H1 (cell line): ENCODE results near the gene MAST2. TPM values are rescaled to one million over a fixed set of nuclear protein-coding genes. Genes with fewer than 3 reads are reported as not detected.

Experiments used
- CHD1 ChIP-seq: IDR thresholded peaks from 2 replicates; pipeline ENCODE4 v1.6.1; 2012; ENCODE audit warnings: low read depth, low read length, improper control_type of control experiment
- CTBP2 ChIP-seq: IDR thresholded peaks from 2 replicates; pipeline ENCODE4 v1.7.0; 2011; ENCODE audit warnings: borderline replicate concordance, mild to moderate bottlenecking, moderate library complexity, mixed read lengths, low read length; ENCODE audit not compliant: insufficient read depth, insufficient read length
- EGR1 ChIP-seq: IDR thresholded peaks from 2 replicates; pipeline ENCODE4 v1.6.1; 2011; ENCODE audit warnings: low read depth, low read length, borderline replicate concordance
- TEAD4 ChIP-seq: IDR thresholded peaks from 2 replicates; pipeline ENCODE4 v1.6.1; 2012; ENCODE audit warnings: low read depth, low read length, inconsistent platforms, mixed read lengths
- ZNF274 ChIP-seq: IDR thresholded peaks from 2 replicates; pipeline ENCODE4 v1.7.0; 2012; ENCODE audit warnings: low read length, borderline replicate concordance; ENCODE audit errors: extremely low read depth
- polyA plus RNA-seq, 7 experiments: library from polyadenylated mRNA; depleted of rRNA in 3 of 7; stranded (reverse) in 5 of 7; unstranded in 2 of 7; fragments of >200 nt in 5 of 7; fragments of 200-250 nt in 2 of 7; gene quantifications; 1 replicate in 5 of 7; 2 replicates in 1 of 7; 4 replicates in 1 of 7; pipeline versions ENCODE4 v1.2.1 to v1.2.3, GENCODE V29; 2011 to 2013; ENCODE audit warnings: missing spikeins in 2 of 7, mixed read lengths in 2 of 7
- total RNA-seq: library from RNA; stranded (reverse); fragmentation: NEBNext Ultra II Directional; extraction: Animal tissue kit (Norgen Biotek cat#: 25700); gene quantifications from 2 replicates; pipeline ENCODE4 v1.2.1, GENCODE V29; 2021

MAST2 gene
- total and polyA plus RNA-seq, 2 of the 8 experiments (the other 6 are each of a cell fraction or from before 2014, with no cell fraction given) = 20.5 to 35.4 TPM

DNA sequence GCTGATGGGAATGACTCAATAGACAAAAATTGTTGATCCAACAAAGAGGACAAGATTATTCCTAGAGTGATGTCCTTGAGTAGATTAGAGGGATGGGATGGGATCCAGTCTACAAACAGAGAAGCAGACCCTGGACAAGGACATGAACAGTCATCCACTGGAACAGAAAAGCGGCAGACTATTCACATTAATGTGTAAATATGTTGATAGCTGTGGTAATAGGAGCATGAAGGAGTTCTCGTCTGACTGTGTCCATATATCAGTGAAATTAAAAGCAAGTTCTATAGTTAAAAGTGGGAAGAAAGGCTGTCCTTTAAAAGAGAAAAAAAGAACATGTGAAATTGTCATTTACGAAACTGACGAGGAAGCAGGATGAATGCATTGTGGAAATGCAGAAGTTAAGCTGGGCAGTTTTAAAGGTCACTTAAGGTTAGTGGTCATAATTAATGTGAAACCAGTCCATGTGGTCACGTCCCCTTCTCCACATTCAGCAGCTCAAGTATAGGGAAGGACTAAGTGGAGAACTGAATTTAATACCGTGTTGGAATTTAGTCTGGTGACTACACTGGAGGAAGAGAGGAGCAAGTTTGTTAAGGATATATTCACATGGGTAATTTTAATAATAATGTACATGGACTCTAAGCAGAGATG, 266.9 kb downstream of the MAST2 start (continued):
- TF ChIP-seq CTBP2 (no peak), EGR1 (no peak), ZNF274 (no peak), TEAD4 (no peak), CHD1 (no peak)
